PC-9 (cell line): ENCODE measurements around the gene TRPV2. TPM values are rescaled to one million over a fixed set of nuclear protein-coding genes. Genes with fewer than 3 reads are reported as not detected.

ENCODE experiments used
- BruUV-seq: library from RNA; stranded (reverse); fragments of 400-500 nt; replicated peaks from 2 replicates; lab custom pipeline; 2021; lab: Mats Ljungman, UMichigan
- CTCF ChIA-PET: fragments of 300-600 bp; sonication (Branson Sonifier 250); formaldehyde crosslinking; loops from one replicate; lab custom pipeline; 2022; ENCODE audit warnings: antibody characterized with exemption; lab: Charles Lee
- POLR2A ChIA-PET: fragments of 300-600 bp; sonication (Branson Sonifier 250); formaldehyde crosslinking; loops from one replicate; lab custom pipeline; 2022; ENCODE audit warnings: antibody characterized with exemption; ENCODE audit not compliant: unreplicated experiment; lab: Charles Lee
- DNase-seq, 2 experiments: peaks; one replicate each; pipeline versions ENCODE4 v3.0.0 to v3.0.0-alpha.2; 2015 to 2022; ENCODE audit warnings: mixed read lengths in 1 of 2
- H2AFZ ChIP-seq: fragments of 200-600 bp; sonication (generic); 2 replicates; pipeline ENCODE4 v1.8.1; 2017; ENCODE audit warnings: antibody characterized with exemption
- H3F3A ChIP-seq: fragments of 200-600 bp; sonication (generic); 2 replicates; pipeline ENCODE4 v1.8.1; 2017; ENCODE audit warnings: antibody characterized with exemption, mild to moderate bottlenecking, low read depth; ENCODE audit not compliant: insufficient read depth
- H3K27ac ChIP-seq: fragments of 200-600 bp; sonication (generic); 2 replicates; pipeline ENCODE4 v1.6.1; 2016; ENCODE audit warnings: mixed run types
- H3K27me3 ChIP-seq: fragments of 200-600 bp; sonication (generic); 2 replicates; pipeline ENCODE4 v1.6.1; 2016; ENCODE audit warnings: low read depth, mixed run types; ENCODE audit not compliant: insufficient read depth
- H3K36me3 ChIP-seq: fragments of 200-600 bp; sonication (generic); 2 replicates; pipeline ENCODE4 v1.6.1; 2016; ENCODE audit warnings: low read depth, mixed run types
- H3K4me1 ChIP-seq: fragments of 200-600 bp; sonication (generic); replicated peaks from 2 replicates; pipeline ENCODE4 v1.6.1; 2016; ENCODE audit warnings: mixed run types; ENCODE audit not compliant: insufficient read depth
- H3K4me2 ChIP-seq: fragments of 200-600 bp; sonication (generic); 2 replicates; pipeline ENCODE4 v1.6.1; 2017; ENCODE audit warnings: mixed run types
- H3K4me3 ChIP-seq: fragments of 200-600 bp; sonication (generic); 2 replicates; pipeline ENCODE4 v1.6.1; 2016; ENCODE audit warnings: mixed run types
- H3K79me2 ChIP-seq: fragments of 200-600 bp; sonication (generic); 2 replicates; pipeline ENCODE4 v1.6.1; 2017; ENCODE audit warnings: low read depth, mixed run types
- H3K9me2 ChIP-seq: fragments of 200-600 bp; sonication (generic); 2 replicates; pipeline ENCODE4 v1.8.1; 2017; ENCODE audit warnings: mild to moderate bottlenecking; ENCODE audit not compliant: insufficient read depth
- H3K9me3 ChIP-seq: fragments of 200-600 bp; sonication (generic); 2 replicates; pipeline ENCODE4 v1.8.1; 2016; ENCODE audit warnings: low read depth; ENCODE audit not compliant: insufficient read depth
- H4K20me1 ChIP-seq: fragments of 200-600 bp; sonication (generic); 2 replicates; pipeline ENCODE4 v1.8.1; 2017; ENCODE audit not compliant: insufficient read depth
- CTCF ChIP-seq: fragments of 200-600 bp; sonication (generic); conservative IDR thresholded peaks from 2 replicates; pipeline ENCODE4 v1.6.1; 2017; ENCODE audit warnings: mixed run types, antibody characterized with exemption, mild to moderate bottlenecking, moderate library complexity
- EZH2 ChIP-seq: fragments of 200-600 bp; sonication (generic); IDR thresholded peaks from 2 replicates; pipeline ENCODE4 v1.8.0; 2017; ENCODE audit warnings: antibody characterized with exemption, low read depth
- intact Hi-C: fragments of 100-400 bp; cut with micrococcal nuclease; formaldehyde crosslinking; loops from one replicate; pipeline ENCODE4 v1.10.0; 2022; ENCODE audit not compliant: unreplicated experiment
- total RNA-seq: library from RNA; stranded (reverse); gene quantifications from 2 replicates; pipeline ENCODE4 v1.2.3, GENCODE V29; 2021

TRPV2 gene
- total RNA-seq, 1 experiment from 2014 or later, result 5.3 TPM

DNA sequence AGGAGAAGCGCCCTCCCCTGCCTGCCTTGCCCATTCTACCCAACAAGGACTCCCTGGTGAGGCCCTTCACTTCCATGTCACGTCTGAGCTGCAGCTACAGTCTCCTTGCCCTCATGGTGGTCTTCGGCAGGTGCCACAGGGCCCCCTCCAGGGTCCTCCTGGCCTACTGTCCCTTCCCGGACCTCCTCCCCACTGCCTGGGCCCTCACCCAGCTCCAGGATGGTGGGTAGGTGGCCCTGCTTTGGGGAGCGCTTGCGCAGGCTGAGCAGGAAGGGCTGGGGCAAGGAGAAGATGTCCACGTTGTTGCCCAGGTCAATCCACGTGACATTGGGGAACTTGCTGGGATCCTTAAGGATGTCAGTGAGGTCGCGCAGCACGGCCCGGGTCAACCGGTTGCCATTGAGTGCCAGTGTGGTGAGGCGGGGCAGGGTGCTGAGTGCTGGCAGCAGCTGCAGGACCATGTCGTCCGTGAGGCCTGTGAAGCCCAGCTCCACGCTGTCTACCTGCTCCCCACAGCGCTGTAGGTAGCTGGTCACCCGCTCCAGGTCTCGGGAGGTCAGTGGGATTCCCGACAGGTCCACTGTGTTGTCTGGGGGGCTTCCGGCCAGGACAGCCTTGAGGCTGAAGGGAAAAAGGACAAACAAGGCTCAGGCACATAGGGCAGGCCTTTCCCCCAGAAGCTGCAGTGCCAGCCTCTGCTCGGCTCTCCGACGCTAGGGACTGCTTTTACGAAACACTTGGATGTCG, 28.3 kb downstream of the TRPV2 start:
- Histone ChIP-seq H4K20me1 (peaks cover 49% of the 10 kb centered on the region), H3K36me3 (peaks cover 41% of the 10 kb centered on the region), H3K27ac (peak overlapping the region; percentile 88; the same call in 1 of the 2 replicates), H3K27me3 (no peaks in the 10 kb centered on the region), H3K9me2 (no peaks in the 10 kb centered on the region), H3K4me2 (no peak overlapping the region), H3K4me3 (no peak overlapping the region), H3K4me1 (peaks cover 20% of the 10 kb centered on the region), H3F3A (peaks cover 65% of the 10 kb centered on the region), H2AFZ (no peak overlapping the region), H3K79me2 (peaks cover 43% of the 10 kb centered on the region), H3K9me3 (no peaks in the 10 kb centered on the region)
- ChIA-PET CTCF (interaction anchor here (0.6 kb wide), 1 partner anchor 8 kb away, joined by 19 read pairs; no protein-coding TSS in a partner anchor), POLR2A (interaction anchor here (0.7 kb wide), 1 partner anchor 307 kb away, joined by 4 read pairs; no protein-coding TSS in a partner anchor)
- intact Hi-C loops, result no loop called here
- no peak for DNase-seq
- TF ChIP-seq EZH2, result no peak
- TF ChIP-seq CTCF, result no peak
- no TSS peak for BruUV-seq

DNA sequence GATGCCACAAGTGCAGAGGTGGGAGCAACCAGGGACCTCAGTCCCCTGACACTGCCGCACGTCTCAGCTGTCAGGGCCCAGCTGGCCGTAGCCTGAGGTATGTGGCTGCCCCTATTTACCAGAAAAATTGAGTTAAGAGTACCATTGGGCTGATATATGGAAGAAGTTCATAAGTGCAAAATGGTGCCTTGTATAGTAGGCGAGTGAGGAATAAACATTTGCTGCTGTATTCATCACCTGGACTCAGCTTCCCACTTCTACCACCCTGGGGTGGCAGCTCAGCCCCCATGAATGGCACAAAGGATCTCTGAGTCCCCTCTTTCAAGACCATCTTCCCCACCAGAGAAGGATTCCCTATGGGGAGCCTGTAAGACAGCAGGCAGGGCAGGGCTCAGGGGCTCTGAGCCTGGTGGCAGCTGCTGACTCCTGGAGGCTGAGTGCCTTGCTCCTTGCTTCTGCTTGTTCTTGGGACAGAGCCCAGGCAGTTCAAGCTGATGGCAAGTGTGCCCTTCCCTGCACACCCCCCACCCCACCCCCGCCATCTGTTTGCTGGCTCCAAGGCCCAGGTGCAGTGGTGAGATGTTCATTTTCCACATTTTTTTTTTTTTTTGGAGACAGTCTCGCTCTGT, 29.0 kb downstream of the TRPV2 start:
- H3K36me3 ChIP-seq, result peaks cover 38% of the 10 kb centered on the region
- intact Hi-C loops, result no loop called here
- no peak overlapping the region for H2AFZ ChIP-seq
- H3K9me3 ChIP-seq, result no peaks in the 10 kb centered on the region
- TF ChIP-seq CTCF (no peak), EZH2 (no peak)
- H3K4me3 ChIP-seq, result no peak overlapping the region
- H3K4me1 ChIP-seq, result peaks cover 20% of the 10 kb centered on the region
- H3K27ac ChIP-seq, result no peak overlapping the region
- H3K9me2 ChIP-seq, result no peaks in the 10 kb centered on the region
- no peak for DNase-seq
- no peak overlapping the region for H3K4me2 ChIP-seq
- H3K27me3 ChIP-seq, result no peaks in the 10 kb centered on the region
- ChIA-PET POLR2A (no interaction called here), CTCF (no interaction called here)
- peaks cover 49% of the 10 kb centered on the region for H4K20me1 ChIP-seq
- BruUV-seq, result no TSS peak
- peaks cover 38% of the 10 kb centered on the region for H3K79me2 ChIP-seq
- peaks cover 65% of the 10 kb centered on the region for H3F3A ChIP-seq

GRCh38 chr17:16446338-16446983, 31.1 kb downstream of the TRPV2 start:
- Histone ChIP-seq H3K9me2 (no peaks in the 10 kb centered on the region), H3K27me3 (no peaks in the 10 kb centered on the region), H3K79me2 (peaks cover 17% of the 10 kb centered on the region), H3K27ac (no peak overlapping the region), H3K4me2 (no peak overlapping the region), H3K4me3 (no peak overlapping the region), H3F3A (peaks cover 48% of the 10 kb centered on the region), H3K9me3 (no peaks in the 10 kb centered on the region), H3K4me1 (peaks cover 12% of the 10 kb centered on the region; the same call in 1 of the 2 replicates), H4K20me1 (peaks cover 41% of the 10 kb centered on the region), H2AFZ (no peak overlapping the region), H3K36me3 (peaks cover 17% of the 10 kb centered on the region)
- DNase-seq, result no peak
- POLR2A ChIA-PET, result no interaction called here
- no TSS peak for BruUV-seq
- intact Hi-C loops, result loop anchor here (5.0 kb wide), 1 partner anchor 136 kb away; no protein-coding TSS in a partner anchor
- TF ChIP-seq CTCF (no peak), EZH2 (no peak)
- CTCF ChIA-PET, result interaction anchor here (0.6 to 1.0 kb wide), 2 partner anchors 13 to 94 kb away, joined by 3 to 7 read pairs; partner anchors contain the start of gene CENPV
